Endometrium (tissue), 2 donors: ENCODE results near the gene SYK.
"Not testable (repeated sequence)": the region's sequence is repeated elsewhere in the genome, so short reads cannot be mapped to it uniquely, and the experiment has no call there.

ENCODE experiments used
- FAIRE-seq: peaks from 2 replicates; lab custom pipeline; 2012; peaks lifted over from hg19 to GRCh38; lab: Jason Lieb, UNC
- donor health status: control.
- donor health status: control.

The SYK gene

GRCh38 chr9:90801241-90801972 is at the start of gene SYK:
TSS of gene SYK (plus strand) at chr9:90801819. CDS start at chr9:90843899, 42,080 bp downstream.
- FAIRE-seq = no peak

- not testable (repeated sequence) for FAIRE-seq
Measured at GRCh38 chr9:90755514-90756371, 45.9 kb upstream of the SYK start.

GRCh38 chr9:90760577-90760976 is 41.0 kb upstream of the SYK start:
- not testable (repeated sequence) for FAIRE-seq

- FAIRE-seq = no peak
Measured at GRCh38 chr9:90766731-90767130, 34.9 kb upstream of the SYK start.

- no peak for FAIRE-seq
Measured at GRCh38 chr9:90767523-90768100, 34.0 kb upstream of the SYK start.

GRCh38 chr9:90770182-90770738 is 31.4 kb upstream of the SYK start:
- FAIRE-seq = no peak

- no peak for FAIRE-seq
Measured at GRCh38 chr9:90770927-90771326, 30.7 kb upstream of the SYK start.

- FAIRE-seq = no peak
Measured at GRCh38 chr9:90772386-90772785, 29.2 kb upstream of the SYK start.

GRCh38 chr9:90773617-90774016 is 28.0 kb upstream of the SYK start:
- no peak for FAIRE-seq

- no peak for FAIRE-seq
Measured at GRCh38 chr9:90774071-90774470, 27.5 kb upstream of the SYK start.

GRCh38 chr9:90774682-90775081 is 26.9 kb upstream of the SYK start:
- no peak for FAIRE-seq

GRCh38 chr9:90775657-90776056 is 26.0 kb upstream of the SYK start:
- FAIRE-seq = no peak

GRCh38 chr9:90778746-90779145 is 22.9 kb upstream of the SYK start:
- no peak for FAIRE-seq

GRCh38 chr9:90783552-90783951 is 18.1 kb upstream of the SYK start:
- FAIRE-seq = no peak

- no peak for FAIRE-seq
Measured at GRCh38 chr9:90783964-90784363, 17.7 kb upstream of the SYK start.

- no peak for FAIRE-seq
Measured at GRCh38 chr9:90787771-90788460, 13.7 kb upstream of the SYK start.

GRCh38 chr9:90788527-90788926 is 13.1 kb upstream of the SYK start:
- FAIRE-seq = peak; percentile 55

- FAIRE-seq = no peak
Measured at GRCh38 chr9:90789408-90789807, 12.2 kb upstream of the SYK start.

GRCh38 chr9:90789862-90790261 is 11.8 kb upstream of the SYK start:
- FAIRE-seq = no peak

- not testable (repeated sequence) for FAIRE-seq
Measured at GRCh38 chr9:90793024-90793423, 8.6 kb upstream of the SYK start.

- FAIRE-seq = no peak
Measured at GRCh38 chr9:90793729-90794128, 7.9 kb upstream of the SYK start.

- no peak for FAIRE-seq
Measured at GRCh38 chr9:90795084-90795483, 6.5 kb upstream of the SYK start.
